Activated CD4-positive, CD25-positive, alpha-beta regulatory T cell treated with anti-CD3 and anti-CD28 coated beads, Interleukin-2, amount 50 U/mL, for 72 hours (primary cell): Measurements from ENCODE around the gene CLIC3.
A peak's percentile ranks its signal among the peaks of the same experiment; 100 is the strongest.

Experiments
- DNase-seq: peaks from one replicate; pipeline ENCODE4 v3.0.0; 2021

CLIC3 gene

GRCh38 chr9:136962163-136962562 is 34.2 kb downstream of the CLIC3 start:
- no peak for DNase-seq

DNA sequence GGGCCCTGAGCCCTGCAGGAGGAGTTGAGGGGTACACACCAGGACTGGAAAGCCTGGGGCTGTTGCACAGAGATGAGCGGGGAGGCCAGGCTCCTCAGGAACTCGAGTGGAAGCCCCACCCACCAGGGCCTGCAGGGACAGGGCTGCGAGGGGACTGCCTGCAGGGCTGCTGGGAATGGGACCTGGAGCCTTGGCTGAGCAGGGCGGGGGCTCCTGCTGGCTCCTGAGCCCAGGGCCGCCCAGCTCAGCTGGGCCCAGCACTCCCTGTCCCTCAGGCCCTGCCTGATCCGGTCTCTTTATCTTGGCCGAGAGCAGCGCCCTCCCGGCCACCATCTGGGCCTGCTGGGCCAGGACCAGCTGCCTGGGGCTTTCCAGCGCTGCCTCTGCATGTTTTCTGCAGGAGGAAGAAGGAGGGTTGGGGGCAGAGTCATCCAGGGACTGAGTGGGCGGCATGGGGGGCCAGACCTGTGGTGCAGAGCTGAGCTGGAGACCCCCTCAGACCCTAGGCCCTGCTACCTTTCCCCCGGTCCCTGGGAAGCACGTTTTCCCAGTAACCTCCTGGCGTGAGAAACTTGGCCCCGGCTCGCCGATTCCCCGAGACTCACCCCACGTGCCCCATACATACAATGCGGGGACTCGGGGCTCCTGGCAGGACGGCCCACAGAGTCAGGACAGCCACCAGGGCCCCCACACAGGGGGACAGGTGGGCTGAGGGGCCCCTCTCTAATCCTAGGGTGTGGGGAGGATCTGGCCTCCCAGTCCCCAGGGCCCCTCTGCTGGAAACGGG is 34.9 kb downstream of the CLIC3 start:
- DNase-seq, result no peak

DNA sequence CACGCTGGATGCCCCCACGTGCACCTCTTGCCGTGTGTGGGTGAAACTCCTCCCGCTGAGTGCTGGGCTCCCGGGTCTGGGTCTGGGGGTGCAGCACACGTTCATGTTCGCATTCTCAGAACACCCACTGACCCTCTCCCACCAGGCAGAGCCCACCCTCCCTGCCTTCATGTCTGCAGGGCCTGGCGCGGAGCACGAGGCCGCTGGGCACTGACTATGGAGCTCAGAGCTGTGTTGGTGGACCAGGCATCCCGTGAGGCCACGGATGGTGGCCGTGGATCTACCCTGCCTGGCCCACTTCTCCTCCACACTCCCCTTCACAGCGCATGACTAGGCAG is 35.5 kb downstream of the CLIC3 start:
- no peak for DNase-seq

DNA sequence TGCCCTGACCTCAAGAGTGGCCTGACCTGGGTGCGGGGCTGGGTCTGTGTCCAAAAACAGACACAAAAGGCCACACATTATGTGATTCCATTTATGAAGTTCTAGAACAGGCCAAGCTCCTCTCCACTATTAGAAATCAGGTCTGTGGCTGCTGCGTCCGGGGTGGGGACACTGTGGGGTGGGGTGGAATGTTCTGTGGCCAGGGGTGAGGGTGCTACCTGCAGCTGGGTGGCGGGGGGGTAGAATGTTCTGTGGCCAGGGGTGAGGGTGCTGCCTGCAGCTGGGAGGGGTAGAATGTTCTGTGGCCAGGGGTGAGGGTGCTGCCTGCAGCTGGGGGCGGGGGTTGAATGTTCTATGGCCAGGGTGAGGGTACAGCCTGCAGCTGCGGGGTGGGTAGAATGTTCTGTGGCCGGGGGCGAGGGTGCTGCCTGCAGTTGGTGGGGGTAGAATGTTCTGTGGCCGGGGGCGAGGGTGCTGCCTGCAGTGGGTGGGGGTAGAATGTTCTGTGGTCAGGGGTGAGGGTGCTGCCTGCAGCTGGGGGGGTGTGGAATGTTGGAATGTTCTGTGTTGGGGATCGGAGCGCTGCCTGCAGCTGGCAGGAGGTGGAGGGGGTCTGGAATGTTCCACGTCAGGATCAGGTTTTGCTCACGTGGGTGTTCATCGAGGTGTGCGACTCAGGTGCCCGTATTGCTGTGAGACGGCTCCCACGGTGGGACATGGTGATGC is 36.0 kb downstream of the CLIC3 start:
- no peak for DNase-seq

DNA sequence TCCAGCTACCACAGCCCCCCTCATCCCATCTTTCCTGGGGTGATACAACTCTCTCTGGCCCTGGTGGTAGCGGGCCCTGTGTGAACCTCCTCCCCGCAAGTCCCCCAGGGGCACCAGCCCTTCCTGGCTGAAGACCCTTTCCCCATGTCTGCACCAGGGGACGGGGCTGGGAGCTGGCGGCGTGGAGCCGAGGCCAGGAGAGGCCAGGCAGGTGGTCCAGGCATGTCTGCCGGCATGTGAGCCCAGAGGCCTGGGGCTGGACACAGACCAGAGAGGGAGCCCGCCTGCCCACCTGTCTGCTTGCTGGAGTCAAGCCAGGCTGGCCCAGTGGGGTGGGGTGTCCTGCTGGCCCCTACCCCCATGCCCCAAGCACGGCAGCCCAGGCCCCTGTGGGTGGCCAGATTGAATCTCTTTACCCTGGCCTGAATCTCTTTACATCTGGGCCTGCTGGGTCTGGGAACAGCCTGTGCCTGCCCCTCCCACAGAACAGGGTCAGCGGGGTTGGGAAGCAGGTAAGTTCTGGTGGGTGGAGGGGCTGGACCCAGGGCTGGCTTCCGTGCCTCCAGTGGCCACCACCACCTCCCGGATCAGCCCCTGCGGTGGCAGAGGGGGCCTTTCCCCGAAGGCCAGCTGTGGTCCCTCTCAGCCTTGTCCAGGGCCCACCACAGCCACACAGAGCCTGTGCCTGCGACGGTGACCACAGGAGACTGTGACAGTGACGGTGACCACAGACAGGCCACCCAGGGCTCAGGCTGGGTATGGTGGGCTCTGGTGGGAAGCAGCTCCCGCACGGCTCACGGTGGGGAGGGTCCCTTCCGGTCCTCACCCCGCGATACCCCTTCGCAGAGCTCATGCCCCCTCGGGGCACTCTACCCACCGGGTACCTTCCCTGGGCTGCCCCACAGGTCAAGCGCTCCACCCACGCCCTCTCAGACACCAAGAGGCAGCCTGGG is 37.2 kb downstream of the CLIC3 start:
- DNase-seq, result no peak

GRCh38 chr9:136958473-136958872 is 37.9 kb downstream of the CLIC3 start:
- DNase-seq, result no peak

- DNase-seq, result no peak
These were observed 38.5 kb downstream of the CLIC3 start for GRCh38 chr9:136957901-136958300.

GRCh38 chr9:136957461-136957860 is 38.9 kb downstream of the CLIC3 start:
- DNase-seq, result no peak

GRCh38 chr9:136956604-136957003 is 39.8 kb downstream of the CLIC3 start:
- DNase-seq, result no peak

GRCh38 chr9:136955943-136956335 is 40.4 kb downstream of the CLIC3 start:
- no peak for DNase-seq

DNA sequence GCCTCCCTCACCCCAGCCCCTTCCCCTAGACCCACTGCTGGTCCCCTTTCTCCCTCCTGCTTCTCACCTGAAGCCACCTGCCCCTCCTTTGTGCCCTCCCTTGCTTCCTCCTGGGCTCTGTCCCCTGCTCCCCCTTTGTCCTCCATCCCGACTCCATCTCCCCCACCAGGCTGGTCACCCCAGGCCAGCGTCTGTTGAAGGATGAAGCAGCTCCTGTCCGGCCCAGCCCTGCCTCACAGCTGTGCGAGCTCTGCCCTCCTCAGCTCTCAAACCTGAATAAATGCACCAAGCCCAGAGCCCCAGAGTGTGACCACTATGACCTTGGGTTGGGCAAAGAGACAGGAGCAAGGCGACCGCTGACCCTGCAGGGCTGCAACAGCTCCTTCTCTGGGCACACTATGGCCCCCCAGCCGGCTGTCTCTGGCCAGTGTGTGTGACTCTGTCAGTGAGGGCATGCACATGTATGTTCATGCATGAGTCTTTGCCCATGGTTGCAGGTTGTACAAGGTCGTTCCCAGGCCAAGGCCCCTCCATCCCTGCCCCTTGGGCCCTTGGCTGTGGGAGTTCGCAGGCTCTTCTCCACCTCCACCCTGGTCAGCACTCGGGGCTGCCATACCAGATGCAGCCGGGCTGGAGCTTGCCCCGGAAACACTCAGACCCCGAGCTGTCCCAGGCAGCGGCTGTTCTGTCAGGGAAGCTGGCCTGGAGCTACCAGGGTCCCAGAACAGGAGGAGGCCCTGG is 41.0 kb downstream of the CLIC3 start:
- DNase-seq, result no peak

DNA sequence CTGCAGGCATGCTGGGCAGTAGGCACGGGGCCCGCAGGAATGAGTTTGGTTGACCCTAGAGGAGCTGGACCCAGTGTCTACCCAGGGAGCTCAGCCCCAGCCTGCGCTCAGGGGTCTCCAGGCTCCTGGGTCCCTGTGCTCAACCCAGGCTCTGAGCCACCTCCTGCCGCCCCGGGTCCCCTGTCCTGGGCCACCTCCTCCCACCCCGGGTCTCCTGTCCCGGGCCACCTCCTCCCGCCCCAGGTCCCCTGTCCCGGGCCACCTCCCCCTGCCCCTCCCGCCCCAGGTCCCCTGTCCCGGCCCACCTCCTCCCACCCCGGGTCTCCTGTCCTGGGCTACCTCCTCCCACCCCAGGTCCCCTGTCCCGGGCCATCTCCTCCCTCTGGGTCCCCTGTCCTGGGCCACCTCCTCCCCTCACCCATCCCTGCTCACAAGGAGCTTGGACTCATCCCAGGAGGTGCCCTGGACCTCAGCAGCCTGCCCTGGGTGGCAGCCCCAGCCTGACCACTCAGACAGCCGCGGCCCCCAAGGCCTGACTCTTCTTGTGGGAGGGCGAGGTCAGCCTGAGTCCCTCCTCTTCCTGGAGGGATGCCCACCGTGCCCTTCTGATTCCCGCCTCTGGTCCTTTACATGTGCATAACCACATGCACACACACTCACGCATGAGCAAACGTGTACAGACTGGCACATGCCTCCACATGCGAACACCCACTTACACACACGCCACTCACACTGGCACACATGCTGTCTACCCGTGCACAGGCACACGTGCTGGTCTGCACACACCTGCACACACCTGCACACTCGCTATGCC is 41.9 kb downstream of the CLIC3 start:
- DNase-seq, result no peak

DNA sequence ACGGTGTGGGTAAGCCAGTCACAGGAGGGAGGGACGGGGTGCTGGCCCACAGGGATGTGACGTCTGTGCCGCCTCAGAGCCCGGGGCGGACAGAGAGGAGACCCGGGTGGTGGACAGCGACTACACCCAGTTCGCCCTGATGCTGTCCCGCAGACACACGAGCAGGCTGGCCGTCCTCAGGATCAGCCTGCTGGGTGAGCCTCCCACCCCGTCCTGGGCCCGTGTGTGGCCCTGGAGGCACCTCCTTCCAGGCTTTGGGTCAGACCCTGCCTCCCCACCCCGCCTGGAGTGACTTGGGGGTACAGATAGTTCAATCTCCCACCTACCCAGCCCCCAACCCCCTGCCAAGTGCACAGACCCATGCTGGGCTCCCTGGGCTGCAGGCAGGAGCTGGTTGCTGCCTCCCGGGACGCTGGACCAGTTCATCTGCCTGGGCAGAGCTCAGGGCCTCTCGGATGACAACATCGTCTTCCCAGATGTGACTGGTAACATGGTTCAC is 42.5 kb downstream of the CLIC3 start:
- DNase-seq, result no peak

GRCh38 chr9:136952876-136953770 is 43.2 kb downstream of the CLIC3 start:
- DNase-seq, result no peak

GRCh38 chr9:136952321-136952850 is 44.0 kb downstream of the CLIC3 start:
- DNase-seq, result no peak

GRCh38 chr9:136951541-136952320 is 44.6 kb downstream of the CLIC3 start, which contains the start of gene LCN12:
LCN12 (plus strand) TSS chr9:136952273; CDS start chr9:136952328, 55 bp downstream.
- DNase-seq, result no peak

DNA sequence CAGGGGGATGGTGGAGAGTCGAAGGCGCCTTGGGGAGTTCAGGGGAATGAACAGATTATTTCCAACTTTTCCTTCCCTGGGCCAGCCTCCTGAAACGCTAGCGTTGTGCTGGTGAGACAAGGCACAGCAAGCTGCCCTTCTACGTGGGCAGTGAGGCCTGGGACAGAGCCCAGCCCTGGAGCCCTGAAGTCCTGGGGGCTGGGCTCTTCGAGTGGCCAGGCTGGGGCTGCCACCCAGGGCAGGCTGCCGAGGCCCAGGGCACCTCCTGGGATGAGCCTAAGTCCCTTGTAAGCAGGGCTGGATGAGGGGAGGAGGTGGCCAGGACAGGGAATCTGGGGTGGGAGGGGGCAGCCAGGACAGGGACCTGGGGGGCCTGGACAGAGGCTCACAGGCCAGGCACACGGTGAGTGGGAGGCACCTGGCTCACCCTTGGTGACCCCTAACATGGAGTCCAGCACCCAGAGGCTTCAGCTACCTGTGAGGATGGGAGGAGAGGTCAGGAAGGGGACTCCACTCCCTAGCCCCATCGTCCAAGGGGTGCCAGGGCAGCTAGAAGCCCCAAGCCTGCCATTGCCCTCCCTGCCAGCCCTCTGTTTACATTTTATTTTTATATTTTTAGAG is 45.6 kb downstream of the CLIC3 start:
- DNase-seq, result no peak

GRCh38 chr9:136949817-136950655 is 46.3 kb downstream of the CLIC3 start:
- DNase-seq, result peak; percentile 97
